BLaER1 treated with 17β-estradiol and CSF1 and Interleukin-3, amounts not matched to agents 10 nM and 100 nM (cell line): ENCODE results near the gene PPP2R2D.

Experiments used
- H3K27ac ChIP-seq, 11 experiments: shearing (Covaris generic); formaldehyde crosslinking; 2 replicates each; pipeline ENCODE4 v1.8.1; 2022
- H3K27me3 ChIP-seq, 11 experiments: shearing (Covaris generic); formaldehyde crosslinking; 2 replicates each; pipeline ENCODE4 v1.8.1; 2022
- H3K36me3 ChIP-seq, 11 experiments: shearing (Covaris generic); formaldehyde crosslinking; 2 replicates each; pipeline ENCODE4 v1.8.1; 2022
- H3K4me1 ChIP-seq, 10 experiments: shearing (Covaris generic); formaldehyde crosslinking; 2 replicates each; pipeline ENCODE4 v1.8.1; 2022
- H3K4me2 ChIP-seq, 11 experiments: shearing (Covaris generic); formaldehyde crosslinking; 2 replicates each; pipeline ENCODE4 v1.8.1; 2022
- H3K4me3 ChIP-seq, 10 experiments: shearing (Covaris generic); formaldehyde crosslinking; 2 replicates each; pipeline ENCODE4 v1.8.1; 2022
- H3K9ac ChIP-seq, 11 experiments: shearing (Covaris generic); formaldehyde crosslinking; 2 replicates each; pipeline ENCODE4 v1.8.1; 2022
- H3K9me3 ChIP-seq, 11 experiments: shearing (Covaris generic); formaldehyde crosslinking; replicated peaks in 1 of 11; 2 replicates each; pipeline ENCODE4 v1.8.1; 2022
- H4K20me1 ChIP-seq, 11 experiments: shearing (Covaris generic); formaldehyde crosslinking; 2 replicates each; pipeline ENCODE4 v1.8.1; 2022
- Cebpa-rat ChIP-seq, 11 experiments: shearing (Covaris generic); IDR thresholded peaks; 2 replicates each; pipeline ENCODE4 v1.8.1; 2022

Gene PPP2R2D

DNA sequence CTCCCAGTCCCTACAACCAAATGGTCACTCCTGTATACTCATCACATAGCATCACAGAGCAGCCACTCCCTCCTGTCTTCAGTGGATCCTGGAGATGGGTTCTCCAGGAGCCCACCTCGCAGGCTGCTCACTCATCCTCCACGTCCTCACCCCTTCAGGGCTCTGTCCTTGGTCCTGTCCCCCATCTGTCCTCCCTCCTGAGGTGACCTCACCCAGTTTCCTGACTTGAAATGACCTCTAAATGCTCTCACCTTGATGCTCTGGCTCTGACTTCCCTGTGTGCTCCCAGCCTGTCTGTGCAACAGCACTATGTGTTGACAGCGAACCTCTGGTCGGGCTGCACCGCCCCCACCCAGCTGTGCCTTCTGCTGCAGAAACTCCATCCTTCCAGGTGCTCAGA, 2.1 kb upstream of the PPP2R2D start:
- H3K27ac ChIP-seq = no peak overlapping the region
- no peaks in the 10 kb centered on the region for H3K27me3 ChIP-seq
- peaks cover 0 to 13% (median 4%) of the 10 kb centered on the region in 11 experiments; a peak in 7 of 22 replicates for H3K36me3 ChIP-seq
- H3K9ac ChIP-seq = no peak overlapping the region
- H3K4me3 ChIP-seq = no peak overlapping the region
- H4K20me1 ChIP-seq = peaks cover 20 to 29% (median 23%) of the 10 kb centered on the region in 11 experiments; a peak in 21 of 22 replicates
- peaks cover 33 to 63% (median 58%) of the 10 kb centered on the region in 10 experiments for H3K4me1 ChIP-seq
- no peak for TF ChIP-seq Cebpa-rat (IDR thresholded peaks at IDR 0.05)
- H3K9me3 ChIP-seq = no peaks in the 10 kb centered on the region
- H3K4me2 ChIP-seq = peak overlapping the region in 9 of 11 experiments; percentile 17 to 98 (median 88); a peak in 16 of 22 replicates

- Histone ChIP-seq H3K36me3 (peaks cover 0 to 13% (median 4%) of the 10 kb centered on the region in 11 experiments; a peak in 7 of 22 replicates), H4K20me1 (peaks cover 24 to 34% (median 28%) of the 10 kb centered on the region in 11 experiments; a peak in 21 of 22 replicates), H3K27me3 (no peaks in the 10 kb centered on the region), H3K4me2 (peak overlapping the region; percentile 84 to 100 (median 94)), H3K27ac (no peak overlapping the region), H3K4me1 (peaks cover 38 to 68% (median 63%) of the 10 kb centered on the region in 10 experiments), H3K4me3 (peak overlapping the region in 5 of 10 experiments; percentile 76 to 89 (median 84); a peak in 6 of 20 replicates), H3K9me3 (no peaks in the 10 kb centered on the region), H3K9ac (peak overlapping the region in 2 of 11 experiments; percentile 85 to 88; a peak in 3 of 22 replicates)
- no peak for TF ChIP-seq Cebpa-rat (IDR thresholded peaks at IDR 0.05)
These were observed 1.6 kb upstream of the PPP2R2D start for GRCh38 chr10:131899116-131899690.

- Histone ChIP-seq H3K27me3 (no peaks in the 10 kb centered on the region), H3K4me2 (peak overlapping the region; percentile 84 to 100 (median 94)), H3K4me3 (peak overlapping the region; percentile 76 to 89 (median 82)), H3K9ac (peak overlapping the region; percentile 83 to 97 (median 92); a peak in 21 of 22 replicates), H3K27ac (peak overlapping the region in 10 of 11 experiments; percentile 79 to 92 (median 88); a peak in 20 of 22 replicates), H3K4me1 (peaks cover 45 to 74% (median 69%) of the 10 kb centered on the region in 10 experiments), H3K36me3 (peaks cover 0 to 15% (median 5%) of the 10 kb centered on the region in 11 experiments; a peak in 10 of 22 replicates), H3K9me3 (no peaks in the 10 kb centered on the region), H4K20me1 (peaks cover 31 to 40% (median 34%) of the 10 kb centered on the region in 11 experiments)
- no peak for TF ChIP-seq Cebpa-rat (IDR thresholded peaks at IDR 0.05)
These were observed 986 bp upstream of the PPP2R2D start for GRCh38 chr10:131899695-131900349.

- peak overlapping the region; percentile 79 to 92 (median 88) for H3K27ac ChIP-seq
- H3K4me3 ChIP-seq = peak overlapping the region; percentile 76 to 89 (median 82)
- H3K9me3 ChIP-seq = no peaks in the 10 kb centered on the region
- H3K4me2 ChIP-seq = peak overlapping the region; percentile 84 to 97 (median 88)
- no peaks in the 10 kb centered on the region for H3K27me3 ChIP-seq
- peaks cover 6 to 30% (median 20%) of the 10 kb centered on the region in 11 experiments; a peak in 21 of 22 replicates for H3K36me3 ChIP-seq
- TF ChIP-seq Cebpa-rat (IDR thresholded peaks at IDR 0.05) = no peak
- H3K9ac ChIP-seq = peak overlapping the region; percentile 83 to 97 (median 92)
- H3K4me1 ChIP-seq = peaks cover 54 to 84% (median 79%) of the 10 kb centered on the region in 10 experiments
- H4K20me1 ChIP-seq = peaks cover 45 to 55% (median 49%) of the 10 kb centered on the region in 11 experiments
These were observed 497 bp downstream of the PPP2R2D start for GRCh38 chr10:131901181-131901829.

DNA sequence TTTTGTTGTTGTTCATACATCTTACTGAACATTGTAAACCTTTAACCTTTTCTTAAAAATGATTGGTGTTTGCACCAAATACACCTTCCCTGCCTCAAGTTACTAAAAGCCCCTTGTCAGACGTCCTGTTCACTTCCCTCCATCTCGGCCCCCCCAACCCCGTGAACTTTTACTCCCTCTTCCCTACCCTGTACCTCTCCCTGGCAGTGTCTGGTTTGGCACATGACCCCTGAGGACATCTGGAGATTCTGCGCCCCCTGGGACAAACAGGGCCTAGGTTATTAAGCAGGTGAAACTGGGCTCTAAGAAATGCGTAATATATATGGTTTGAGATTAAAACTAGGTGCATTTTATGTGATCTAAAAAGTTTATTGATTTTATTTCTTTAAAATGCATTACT, 1.4 kb downstream of the PPP2R2D start:
- H3K4me1 ChIP-seq = peaks cover 50 to 82% (median 72%) of the 10 kb centered on the region in 10 experiments
- H3K9ac ChIP-seq = peak overlapping the region; percentile 83 to 97 (median 92)
- peak overlapping the region; percentile 79 to 92 (median 88); a peak in 20 of 22 replicates for H3K27ac ChIP-seq
- H3K27me3 ChIP-seq = no peaks in the 10 kb centered on the region
- peaks cover 6 to 39% (median 25%) of the 10 kb centered on the region in 11 experiments for H3K36me3 ChIP-seq
- peak overlapping the region; percentile 84 to 97 (median 88) for H3K4me2 ChIP-seq
- TF ChIP-seq Cebpa-rat (IDR thresholded peaks at IDR 0.05) = no peak
- no peaks in the 10 kb centered on the region for H3K9me3 ChIP-seq
- peak overlapping the region; percentile 76 to 89 (median 82) for H3K4me3 ChIP-seq
- H4K20me1 ChIP-seq = peaks cover 55 to 62% (median 58%) of the 10 kb centered on the region in 11 experiments

DNA sequence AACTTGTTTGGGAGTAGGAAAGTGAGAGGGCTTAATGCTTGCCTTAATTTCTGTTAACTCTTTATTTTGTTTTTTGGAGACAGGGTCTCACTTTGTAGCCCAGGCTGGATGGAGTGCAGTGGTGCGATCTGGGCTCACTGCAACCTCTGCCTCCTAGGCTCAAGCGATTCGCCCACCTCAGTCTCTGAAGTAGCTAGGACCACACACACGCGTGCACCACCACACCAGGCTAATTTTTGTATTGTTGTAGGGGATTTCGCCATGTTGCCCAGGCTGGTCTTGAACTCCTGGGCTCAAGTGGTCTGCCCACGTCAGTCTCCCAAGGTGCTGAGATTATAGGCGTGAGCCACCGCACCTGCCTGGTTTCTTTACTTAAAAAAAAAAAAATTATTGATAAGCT, 1.9 kb downstream of the PPP2R2D start:
- peak overlapping the region; percentile 84 to 97 (median 88) for H3K4me2 ChIP-seq
- H3K36me3 ChIP-seq = peaks cover 11 to 44% (median 30%) of the 10 kb centered on the region in 11 experiments
- peaks cover 59 to 67% (median 63%) of the 10 kb centered on the region in 11 experiments for H4K20me1 ChIP-seq
- peaks cover 46 to 82% (median 72%) of the 10 kb centered on the region in 10 experiments for H3K4me1 ChIP-seq
- H3K9me3 ChIP-seq = no peaks in the 10 kb centered on the region
- H3K9ac ChIP-seq = peak overlapping the region; percentile 83 to 97 (median 92); a peak in 17 of 22 replicates
- TF ChIP-seq Cebpa-rat (IDR thresholded peaks at IDR 0.05) = no peak
- peak overlapping the region in 5 of 11 experiments; percentile 7 to 92 (median 89); a peak in 4 of 22 replicates for H3K27ac ChIP-seq
- no peaks in the 10 kb centered on the region for H3K27me3 ChIP-seq
- H3K4me3 ChIP-seq = peak overlapping the region in 9 of 10 experiments; percentile 76 to 89 (median 81); a peak in 14 of 20 replicates

GRCh38 chr10:131905267-131905571, 4.4 kb downstream of the PPP2R2D start:
- no peaks in the 10 kb centered on the region for H3K27me3 ChIP-seq
- no peak overlapping the region for H3K4me3 ChIP-seq
- no peaks in the 10 kb centered on the region for H3K9me3 ChIP-seq
- H4K20me1 ChIP-seq = peaks cover 83 to 89% (median 87%) of the 10 kb centered on the region in 11 experiments
- H3K36me3 ChIP-seq = peaks cover 35 to 69% (median 54%) of the 10 kb centered on the region in 11 experiments
- peak overlapping the region in 10 of 11 experiments; percentile 51 to 96 (median 86); a peak in 17 of 22 replicates for H3K4me2 ChIP-seq
- H3K9ac ChIP-seq = 0 out of 22 replicates have a peak overlapping the region, but pooled peaks of 1 of the 11 experiments have one; percentile 18
- no peak for TF ChIP-seq Cebpa-rat (IDR thresholded peaks at IDR 0.05)
- H3K4me1 ChIP-seq = peaks cover 40 to 77% (median 64%) of the 10 kb centered on the region in 10 experiments
- H3K27ac ChIP-seq = 0 out of 22 replicates have a peak overlapping the region, but pooled peaks of 1 of the 11 experiments have one; percentile 4

DNA sequence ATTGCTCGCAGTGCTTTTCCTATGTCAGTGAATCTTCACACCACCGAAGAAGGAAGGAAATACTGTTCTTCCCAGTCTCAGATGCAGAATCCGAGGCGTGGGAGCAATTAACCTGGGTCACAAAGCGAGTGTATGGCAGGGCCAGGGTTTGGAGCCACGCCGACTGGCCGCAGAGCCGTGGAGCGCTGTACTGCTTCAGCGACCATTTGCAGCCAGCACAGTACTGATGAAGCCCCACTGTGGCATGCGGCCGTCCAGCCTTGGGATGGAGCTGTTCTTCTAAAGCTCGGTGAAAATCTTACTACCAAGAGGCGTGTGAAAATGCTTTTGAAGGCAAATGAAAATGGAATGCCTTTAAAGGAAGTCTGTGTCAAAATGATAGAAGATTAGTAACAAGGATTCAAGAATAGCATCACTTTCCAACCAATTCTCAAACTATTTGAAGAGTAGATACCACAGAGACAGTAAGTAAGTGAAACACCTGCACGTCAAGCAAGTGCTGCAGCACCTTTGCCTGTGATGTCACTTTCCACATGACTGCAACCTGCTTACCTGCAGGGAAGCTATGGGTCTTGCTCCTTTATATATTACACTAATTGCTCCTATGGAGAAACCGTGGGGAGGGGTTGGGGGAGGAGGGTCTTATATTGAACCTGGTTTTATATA, 4.9 kb downstream of the PPP2R2D start:
- 0 out of 22 replicates have a peak overlapping the region, but pooled peaks of 1 of the 11 experiments have one; percentile 4 for H3K27ac ChIP-seq
- no peaks in the 10 kb centered on the region for H3K27me3 ChIP-seq
- peaks cover 88 to 94% (median 91%) of the 10 kb centered on the region in 11 experiments for H4K20me1 ChIP-seq
- peaks cover 40 to 81% (median 64%) of the 10 kb centered on the region in 10 experiments for H3K4me1 ChIP-seq
- no peak for TF ChIP-seq Cebpa-rat (IDR thresholded peaks at IDR 0.05)
- peak overlapping the region in 8 of 11 experiments; percentile 22 to 96 (median 85); a peak in 8 of 22 replicates for H3K4me2 ChIP-seq
- no peaks in the 10 kb centered on the region for H3K9me3 ChIP-seq
- H3K9ac ChIP-seq = no peak overlapping the region; a peak in 1 of 22 replicates
- H3K36me3 ChIP-seq = peaks cover 38 to 73% (median 55%) of the 10 kb centered on the region in 11 experiments
- H3K4me3 ChIP-seq = no peak overlapping the region
